Endometrial microvascular endothelial cells (primary cell): Measurements from ENCODE around the gene IDE. TPM values are rescaled to one million over a fixed set of nuclear protein-coding genes. Genes with fewer than 3 reads are reported as not detected.
"Not testable (repeated sequence)": the region's sequence is repeated elsewhere in the genome, so short reads cannot be mapped to it uniquely, and the experiment has no call there.

Source experiments
- in situ Hi-C: cut with HindIII; loops from 2 replicates; pipeline ENCODE4 v1.10.0; 2017; ENCODE audit warnings: low sequenced_read_pairs, low pct_unique_long_range_greater_than_20kb; ENCODE audit errors: inconsistent ontology term
- total RNA-seq: library from RNA; depleted of rRNA; stranded (reverse); fragments of >200 nt; gene quantifications from one replicate; pipeline ENCODE4 v1.2.3, GENCODE V29; 2015; ENCODE audit errors: inconsistent ontology term

IDE gene
- total RNA-seq, 1 donor from 2014 or later: 37.7 TPM

GRCh38 chr10:92506336-92506735 lies 67.6 kb downstream of the IDE start:
- in situ Hi-C loops: no loop called here

GRCh38 chr10:92505044-92505443 lies 68.8 kb downstream of the IDE start:
- in situ Hi-C loops: no loop called here

GRCh38 chr10:92502296-92502808 lies 71.5 kb downstream of the IDE start:
- in situ Hi-C loops: no loop called here

- in situ Hi-C loops: no loop called here
Observed at GRCh38 chr10:92493362-92493761, 80.5 kb downstream of the IDE start.

- in situ Hi-C loops: no loop called here
Observed at GRCh38 chr10:92492748-92493240, 81.1 kb downstream of the IDE start.

GRCh38 chr10:92490387-92490786 lies 83.5 kb downstream of the IDE start:
- in situ Hi-C loops: no loop called here

- in situ Hi-C loops: no loop called here
Observed at GRCh38 chr10:92486637-92487036, 87.3 kb downstream of the IDE start.

- in situ Hi-C loops: no loop called here
Observed at GRCh38 chr10:92483539-92483938, 90.4 kb downstream of the IDE start.

- in situ Hi-C loops: no loop called here
Observed at GRCh38 chr10:92480413-92480812, 93.5 kb downstream of the IDE start.

GRCh38 chr10:92479547-92479946 lies 94.3 kb downstream of the IDE start:
- in situ Hi-C loops: no loop called here

GRCh38 chr10:92478536-92478935 lies 95.4 kb downstream of the IDE start:
- in situ Hi-C loops: no loop called here

GRCh38 chr10:92475357-92475868 lies 98.5 kb downstream of the IDE start:
- in situ Hi-C loops: no loop called here

GRCh38 chr10:92470026-92470425 lies 103.9 kb downstream of the IDE start:
- in situ Hi-C loops: no loop called here

GRCh38 chr10:92464364-92464763 lies 109.5 kb downstream of the IDE start:
- in situ Hi-C loops: no loop called here

- in situ Hi-C loops: no loop called here
Observed at GRCh38 chr10:92463582-92463981, 110.3 kb downstream of the IDE start.

GRCh38 chr10:92454955-92455354 lies 118.9 kb downstream of the IDE start:
- in situ Hi-C loops: not testable (repeated sequence)

GRCh38 chr10:92452313-92452712 lies 121.6 kb downstream of the IDE start:
- in situ Hi-C loops: no loop called here

- in situ Hi-C loops: no loop called here
Observed at GRCh38 chr10:92451431-92451830, 122.5 kb downstream of the IDE start.

GRCh38 chr10:92450896-92451295 lies 123.0 kb downstream of the IDE start:
- in situ Hi-C loops: no loop called here

GRCh38 chr10:92440578-92440977 lies 133.3 kb downstream of the IDE start:
- in situ Hi-C loops: no loop called here

- in situ Hi-C loops: no loop called here
Observed at GRCh38 chr10:92438220-92438619, 135.7 kb downstream of the IDE start.
